MG63 (cell line): Measurements from ENCODE around the gene ODR4. TPM values are rescaled to one million over a fixed set of nuclear protein-coding genes. Genes with fewer than 3 reads are reported as not detected.
"Not testable (repeated sequence)": the region's sequence is repeated elsewhere in the genome, so short reads cannot be mapped to it uniquely, and the experiment has no call there.

Experiments
- DNase-seq: peaks from one replicate; pipeline ENCODE4 v3.0.0-alpha.2; 2020
- H3K27me3 ChIP-seq: fragments of 250-450 bp; sonication (Bioruptor Pico); 2 replicates; pipeline ENCODE4 v1.5.1; 2020; ENCODE audit warnings: mild to moderate bottlenecking, moderate library complexity
- H3K36me3 ChIP-seq: fragments of 250-450 bp; sonication (Bioruptor Pico); 2 replicates; pipeline ENCODE4 v1.5.1; 2020; ENCODE audit warnings: mild to moderate bottlenecking, moderate library complexity
- H3K4me3 ChIP-seq: fragments of 250-450 bp; sonication (Bioruptor Pico); 2 replicates; pipeline ENCODE4 v1.5.1; 2020; ENCODE audit warnings: mild to moderate bottlenecking, moderate library complexity
- H3K9me3 ChIP-seq: fragments of 250-450 bp; sonication (Bioruptor Pico); 2 replicates; pipeline ENCODE4 v1.5.1; 2020; ENCODE audit warnings: mild to moderate bottlenecking, moderate library complexity
- total RNA-seq: library from RNA; depleted of rRNA; stranded (reverse); fragments of >200 nt; shearing (Covaris generic); gene quantifications from 2 replicates; pipeline ENCODE4 v1.2.3, GENCODE V29; 2014; ENCODE audit warnings: low replicate concordance; rRNA removed

ODR4 gene
- total RNA-seq, 1 experiment from 2014 or later = 12.7 TPM

GRCh38 chr1:186461014-186461413 is 85.4 kb downstream of the ODR4 start, which contains the start of gene PDC:
Gene PDC, minus strand, starts transcription at chr1:186461114. Its CDS starts 11,655 bp downstream, at chr1:186449459.
- H3K4me3 ChIP-seq = no peak within 1 kb of the TSS
- DNase-seq = no peak
- no peaks in the 10 kb centered on the region for H3K36me3 ChIP-seq
- H3K9me3 ChIP-seq = no peaks in the 10 kb centered on the region
- no peaks in the 10 kb centered on the region for H3K27me3 ChIP-seq

- no peaks in the 10 kb centered on the region for H3K9me3 ChIP-seq
- no peaks in the 10 kb centered on the region for H3K27me3 ChIP-seq
- no peak for DNase-seq
- no peak overlapping the region for H3K4me3 ChIP-seq
- no peaks in the 10 kb centered on the region for H3K36me3 ChIP-seq
Observed at GRCh38 chr1:186463511-186463910, 87.9 kb downstream of the ODR4 start.

GRCh38 chr1:186463926-186464325 is 88.3 kb downstream of the ODR4 start:
- no peak for DNase-seq
- Histone ChIP-seq H3K4me3 (no peak overlapping the region), H3K9me3 (no peaks in the 10 kb centered on the region), H3K36me3 (no peaks in the 10 kb centered on the region), H3K27me3 (no peaks in the 10 kb centered on the region)

GRCh38 chr1:186465491-186465890 is 89.9 kb downstream of the ODR4 start:
- DNase-seq, H3K9me3 ChIP-seq, H3K27me3 ChIP-seq, H3K36me3 ChIP-seq, H3K4me3 ChIP-seq: not testable (repeated sequence)

GRCh38 chr1:186465946-186466345 is 90.3 kb downstream of the ODR4 start:
- H3K4me3 ChIP-seq = no peak overlapping the region
- H3K27me3 ChIP-seq = no peaks in the 10 kb centered on the region
- H3K36me3 ChIP-seq = no peaks in the 10 kb centered on the region
- DNase-seq = no peak
- H3K9me3 ChIP-seq = no peaks in the 10 kb centered on the region

Other genes with a start within 250 kb of the ODR4 start
- gene PRG4, start 79.6 kb upstream of the ODR4 start, total RNA-seq = not detected in 2 replicates
- gene TPR, start 585 bp upstream of the ODR4 start, total RNA-seq = 23.2 and 40.3 TPM in 2 replicates
- gene PDC, start 85.3 kb downstream of the ODR4 start, total RNA-seq = not detected in 2 replicates